CD14-positive monocyte (primary cell): ENCODE data around the gene TSPAN18. TPM values are rescaled to one million over a fixed set of nuclear protein-coding genes. Genes with fewer than 3 reads are reported as not detected.
A peak's percentile ranks its signal among the peaks of the same experiment; 100 is the strongest.

Experiments used
- DNase-seq, 3 donors: peaks; one replicate each; pipeline ENCODE4 v3.0.0-alpha.2; 2011 to 2022
- H2AFZ ChIP-seq: 2 replicates; pipeline ENCODE4 v1.6.0; 2012; ENCODE audit warnings: mild to moderate bottlenecking, low read depth, low read length, inconsistent platforms; ENCODE audit not compliant: insufficient read depth, poor library complexity, severe bottlenecking
- H3K27ac ChIP-seq, 2 donors: 1 replicate in 1 of 2; 2 replicates in 1 of 2; pipeline ENCODE4 v1.5.1; 2012 to 2013; ENCODE audit warnings: low read length in 2 of 2, control low read depth in 1 of 2, inconsistent platforms in 1 of 2, low read depth in 1 of 2, mild to moderate bottlenecking in 1 of 2
- H3K27me3 ChIP-seq, 2 donors: one replicate each; pipeline versions ENCODE4 v1.6.0 to v1.6.1; 2011 to 2013; ENCODE audit warnings: low read length in 2 of 2; ENCODE audit not compliant: control insufficient read depth in 2 of 2, insufficient read depth in 2 of 2
- H3K36me3 ChIP-seq, 2 donors: replicated peaks in 1 of 2; 1 replicate in 1 of 2; 2 replicates in 1 of 2; pipeline versions ENCODE4 v1.5.1 to v1.6.1; 2012 to 2013; ENCODE audit warnings: low read length in 2 of 2, control low read depth in 1 of 2, inconsistent platforms in 1 of 2, mild to moderate bottlenecking in 1 of 2; ENCODE audit not compliant: insufficient read depth in 2 of 2, control insufficient read depth in 1 of 2
- H3K4me1 ChIP-seq, 2 donors: 1 replicate in 1 of 2; 2 replicates in 1 of 2; pipeline versions ENCODE4 v1.5.1 to v1.6.1; 2012 to 2013; ENCODE audit warnings: low read length in 2 of 2, control low read depth in 1 of 2, inconsistent platforms in 1 of 2, mild to moderate bottlenecking in 1 of 2, moderate library complexity in 1 of 2; ENCODE audit not compliant: insufficient read depth in 2 of 2, control insufficient read depth in 1 of 2
- H3K4me2 ChIP-seq: replicated peaks from 2 replicates; pipeline ENCODE3; 2012; ENCODE audit warnings: low read length, moderate library complexity, mild to moderate bottlenecking; ENCODE audit not compliant: poor library complexity, severe bottlenecking; ENCODE audit errors: extremely low read depth
- H3K4me3 ChIP-seq, 3 experiments: fragments of 200-600 bp in 1 of 3; sonication (generic) in 1 of 3; replicated peaks in 1 of 3; 1 replicate in 2 of 3; 2 replicates in 1 of 3; pipeline ENCODE4 v1.5.1; 2011 to 2013; ENCODE audit warnings: low read length in 3 of 3, mild to moderate bottlenecking in 3 of 3, control low read depth in 2 of 3, low read depth in 2 of 3, inconsistent platforms in 1 of 3, moderate library complexity in 1 of 3
- H3K79me2 ChIP-seq: 2 replicates; pipeline ENCODE4 v1.6.0; 2012; ENCODE audit warnings: mild to moderate bottlenecking, control low read depth, inconsistent platforms, low read length, moderate library complexity; ENCODE audit not compliant: insufficient read depth
- H3K9ac ChIP-seq: 2 replicates; pipeline ENCODE4 v1.6.0; 2017; ENCODE audit warnings: low read length, mild to moderate bottlenecking; ENCODE audit not compliant: insufficient read depth, poor library complexity, severe bottlenecking
- H3K9me3 ChIP-seq, 2 donors: replicated peaks in 1 of 2; 1 replicate in 1 of 2; 2 replicates in 1 of 2; pipeline versions ENCODE4 v1.5.1 to v1.6.1; 2012 to 2013; ENCODE audit warnings: low read length in 2 of 2, control low read depth in 1 of 2; ENCODE audit not compliant: control insufficient read depth in 1 of 2, insufficient read depth in 1 of 2
- H4K20me1 ChIP-seq: 2 replicates; pipeline ENCODE4 v1.6.0; 2012; ENCODE audit warnings: mild to moderate bottlenecking, low read length, control low read depth, moderate library complexity; ENCODE audit not compliant: insufficient read depth
- H3K27ac Mint-ChIP-seq, 7 donors: one replicate each; pipeline ENCODE4 v1.8.0; 2020; ENCODE audit warnings: mild to moderate bottlenecking in 7 of 7, mixed read lengths in 7 of 7, moderate library complexity in 6 of 7, inconsistent platforms in 2 of 7
- H3K27me3 Mint-ChIP-seq, 3 donors: one replicate each; pipeline ENCODE4 v1.8.0; 2021 to 2022; ENCODE audit warnings: low read depth in 3 of 3, mild to moderate bottlenecking in 3 of 3, mixed read lengths in 3 of 3, moderate library complexity in 3 of 3, inconsistent platforms in 1 of 3
- H3K36me3 Mint-ChIP-seq, 2 donors: one replicate each; pipeline ENCODE4 v1.8.0; 2020; ENCODE audit warnings: mixed read lengths in 2 of 2, inconsistent platforms in 1 of 2, mild to moderate bottlenecking in 1 of 2
- H3K4me1 Mint-ChIP-seq: one replicate; pipeline ENCODE4 v1.8.0; 2020; ENCODE audit warnings: mild to moderate bottlenecking, mixed read lengths
- H3K4me3 Mint-ChIP-seq, 2 donors: one replicate each; pipeline ENCODE4 v1.8.0; 2020; ENCODE audit warnings: mild to moderate bottlenecking in 2 of 2, mixed read lengths in 2 of 2, moderate library complexity in 1 of 2
- H3K9me3 Mint-ChIP-seq, 7 donors: one replicate each; pipeline ENCODE4 v1.8.0; 2020 to 2022; ENCODE audit warnings: mixed read lengths in 7 of 7, mild to moderate bottlenecking in 6 of 7, moderate library complexity in 6 of 7, inconsistent platforms in 2 of 7
- WGBS: methylation state at CpG from one replicate; pipeline ENCODE4 v1.1.5; 2013; ENCODE audit warnings: missing lambda C conversion rate; ENCODE audit not compliant: insufficient coverage; 5-methylcytosine and 5-hydroxymethylcytosine counted together
- intact Hi-C, 2 donors: fragments of 100-400 bp; cut with micrococcal nuclease; formaldehyde crosslinking; loops; one replicate each; pipeline versions ENCODE4 v1.15.0 to v1.15.1; 2023
- polyA plus RNA-seq, 3 donors: library from polyadenylated mRNA; depleted of rRNA in 1 of 3; unstranded in 2 of 3; stranded (reverse) in 1 of 3; fragments of 300-500 nt in 2 of 3; fragments of >200 nt in 1 of 3; fragmentation: Illumina TruSeq in 2 of 3; gene quantifications; 1 replicate in 2 of 3; 2 replicates in 1 of 3; pipeline ENCODE4 v1.2.3, GENCODE V29; 2012 to 2021
- TF ChIP-seq, protein P1 (sequence below): fragments of 200-600 bp; IDR thresholded peaks from one replicate; pipeline ENCODE4 v1.8.0; 2022; ENCODE audit warnings: antibody characterized with exemption, mild to moderate bottlenecking

The TSPAN18 gene
- polyA plus RNA-seq, 3 donors: not detected

- no peak overlapping the region for H3K27ac Mint-ChIP-seq
- peaks cover 0 to 3% of the 10 kb centered on the region in 2 donors for H3K4me1 ChIP-seq
Observed at GRCh38 chr11:44733877-44734276, 7.1 kb downstream of the TSPAN18 start.

DNA sequence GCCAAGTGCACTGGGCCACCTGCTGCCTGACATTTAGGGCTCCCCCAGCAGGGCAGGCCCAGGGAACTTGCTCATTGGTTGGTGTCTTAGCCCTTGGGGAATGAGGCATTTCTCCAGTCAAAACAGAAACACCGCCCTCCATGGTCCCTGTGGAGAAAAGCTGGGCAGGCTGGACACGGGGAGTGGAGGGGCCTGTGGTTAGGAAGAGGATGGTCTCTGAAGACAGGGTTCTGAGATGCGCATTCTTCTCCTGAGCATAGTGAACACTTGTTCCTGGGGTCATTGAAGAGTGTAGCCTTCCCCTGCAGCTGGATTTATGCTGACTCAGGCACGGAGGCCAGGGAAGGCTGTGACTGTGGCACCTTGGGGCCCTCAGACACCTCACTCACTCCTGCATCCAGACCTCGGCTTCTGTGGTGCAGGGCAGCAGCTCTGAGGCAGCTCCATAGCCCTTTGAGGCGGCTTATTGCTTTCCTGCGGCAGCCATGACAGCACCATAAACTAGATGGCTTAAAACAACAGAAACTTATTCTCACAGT lies 8.2 kb downstream of the TSPAN18 start:
- Histone ChIP-seq H3K4me2 (no peak overlapping the region), H3K9ac (no peak overlapping the region), H3K4me1 (peaks cover 0 to 3% of the 10 kb centered on the region in 2 donors), H3K27me3 (peaks cover 0 to 7% of the 10 kb centered on the region in 2 donors), H2AFZ (no peak overlapping the region), H3K27ac (no peak overlapping the region), H3K4me3 (no peak overlapping the region), H3K79me2 (no peaks in the 10 kb centered on the region), H3K36me3 (no peaks in the 10 kb centered on the region), H3K9me3 (peaks cover 0 to 4% of the 10 kb centered on the region in 2 donors), H4K20me1 (no peaks in the 10 kb centered on the region)
- Mint-ChIP-seq H3K9me3 (peaks cover 0 to 6% (median 2%) of the 10 kb centered on the region in 7 donors), H3K36me3 (no peaks in the 10 kb centered on the region), H3K4me1 (peaks cover 11% of the 10 kb centered on the region), H3K27me3 (peaks cover 4 to 29% (median 20%) of the 10 kb centered on the region in 3 donors), H3K4me3 (no peak overlapping the region), H3K27ac (peak overlapping the region in 1 of 7 donors; percentile 53)
- TF ChIP-seq, protein P1, sequence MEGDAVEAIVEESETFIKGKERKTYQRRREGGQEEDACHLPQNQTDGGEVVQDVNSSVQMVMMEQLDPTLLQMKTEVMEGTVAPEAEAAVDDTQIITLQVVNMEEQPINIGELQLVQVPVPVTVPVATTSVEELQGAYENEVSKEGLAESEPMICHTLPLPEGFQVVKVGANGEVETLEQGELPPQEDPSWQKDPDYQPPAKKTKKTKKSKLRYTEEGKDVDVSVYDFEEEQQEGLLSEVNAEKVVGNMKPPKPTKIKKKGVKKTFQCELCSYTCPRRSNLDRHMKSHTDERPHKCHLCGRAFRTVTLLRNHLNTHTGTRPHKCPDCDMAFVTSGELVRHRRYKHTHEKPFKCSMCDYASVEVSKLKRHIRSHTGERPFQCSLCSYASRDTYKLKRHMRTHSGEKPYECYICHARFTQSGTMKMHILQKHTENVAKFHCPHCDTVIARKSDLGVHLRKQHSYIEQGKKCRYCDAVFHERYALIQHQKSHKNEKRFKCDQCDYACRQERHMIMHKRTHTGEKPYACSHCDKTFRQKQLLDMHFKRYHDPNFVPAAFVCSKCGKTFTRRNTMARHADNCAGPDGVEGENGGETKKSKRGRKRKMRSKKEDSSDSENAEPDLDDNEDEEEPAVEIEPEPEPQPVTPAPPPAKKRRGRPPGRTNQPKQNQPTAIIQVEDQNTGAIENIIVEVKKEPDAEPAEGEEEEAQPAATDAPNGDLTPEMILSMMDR: no peak
- no peak for DNase-seq
- 80% methylated on average over 5 of the region's 7 CpGs for WGBS
- intact Hi-C loops: no loop called here

More at GRCh38 chr11:44733877-44734276, 7.1 kb downstream of the TSPAN18 start:
- Histone ChIP-seq H3K4me2 (no peak overlapping the region), H4K20me1 (no peaks in the 10 kb centered on the region), H3K9me3 (peaks cover 0 to 4% of the 10 kb centered on the region in 2 donors), H3K9ac (no peak overlapping the region), H3K27ac (no peak overlapping the region), H3K4me3 (no peak overlapping the region), H3K36me3 (no peaks in the 10 kb centered on the region), H3K27me3 (peaks cover 6 to 17% of the 10 kb centered on the region in 2 donors), H3K79me2 (no peaks in the 10 kb centered on the region), H2AFZ (no peak overlapping the region)
- intact Hi-C loops: no loop called here
- H3K4me1 Mint-ChIP-seq: peaks cover 11% of the 10 kb centered on the region
- no peak overlapping the region for H3K4me3 Mint-ChIP-seq
- H3K27me3 Mint-ChIP-seq: peaks cover 13 to 39% (median 30%) of the 10 kb centered on the region in 3 donors
- no peaks in the 10 kb centered on the region for H3K36me3 Mint-ChIP-seq
- no CpG with 5 or more reads among the region's 2 CpGs for WGBS
- no peak for DNase-seq
- TF ChIP-seq, protein P1: no peak
- peaks cover 0 to 6% (median 2%) of the 10 kb centered on the region in 7 donors for H3K9me3 Mint-ChIP-seq
